Activated CD8-positive, alpha-beta memory T cell treated with anti-CD3 and anti-CD28 coated beads for 1 hour (primary cell): Measurements from ENCODE around the gene UBR2.
"Not testable (repeated sequence)": the region's sequence is repeated elsewhere in the genome, so short reads cannot be mapped to it uniquely, and the experiment has no call there.

ENCODE experiments used
- DNase-seq, 2 donors: peaks; one replicate each; pipeline ENCODE4 v3.0.0-alpha.2; 2020; ENCODE audit warnings: low read depth in 1 of 2; ENCODE audit errors: extremely low read depth in 1 of 2

Gene UBR2

GRCh38 chr6:42552380-42552779 lies 11.4 kb upstream of the UBR2 start:
- no peak for DNase-seq

DNA sequence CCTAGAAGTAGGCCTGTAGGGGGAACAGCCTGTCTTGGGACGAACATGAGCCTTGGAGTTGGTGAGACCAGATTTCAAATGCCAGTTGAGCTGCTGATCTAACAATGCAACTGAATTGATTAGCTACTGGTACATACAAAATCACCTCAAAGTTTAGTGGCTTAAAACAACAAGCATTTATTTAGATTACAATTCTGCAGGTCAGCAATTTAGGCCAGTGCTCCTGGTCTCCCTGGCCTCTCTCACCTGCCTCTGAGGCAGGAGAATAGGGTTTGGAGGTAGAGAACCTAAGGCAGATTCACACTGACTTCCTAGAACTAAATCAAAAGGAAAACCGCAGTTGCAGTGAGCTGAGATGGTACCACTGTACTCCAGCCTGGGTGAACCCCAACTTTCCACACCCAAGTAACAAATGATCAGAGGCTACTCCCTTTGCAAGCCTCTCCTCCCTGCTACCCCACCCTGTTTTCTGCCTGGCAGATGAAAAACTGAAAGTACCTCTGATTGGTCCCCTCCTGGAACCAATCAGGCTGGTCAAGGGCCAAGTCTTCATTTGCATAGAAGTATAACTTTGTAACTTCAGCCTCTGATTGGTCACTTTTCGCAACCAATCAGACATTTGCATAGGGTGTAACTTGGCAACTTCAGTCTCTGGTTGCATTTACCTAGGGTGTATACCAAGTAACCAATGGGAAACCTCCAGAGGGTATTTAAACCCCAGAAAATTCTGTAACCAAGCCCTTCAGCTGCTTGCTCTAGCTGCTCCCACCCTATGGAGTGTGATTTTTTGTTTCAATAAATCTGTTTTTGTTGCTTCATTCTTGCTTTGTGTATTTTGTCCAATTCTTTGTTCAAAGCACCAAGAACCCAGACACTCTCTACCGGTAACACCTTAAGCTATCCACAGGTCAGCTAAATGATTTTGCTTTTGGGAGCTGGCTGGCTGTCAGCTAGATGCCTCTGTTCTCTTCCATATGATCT lies 8.1 kb upstream of the UBR2 start:
- DNase-seq = no peak

DNA sequence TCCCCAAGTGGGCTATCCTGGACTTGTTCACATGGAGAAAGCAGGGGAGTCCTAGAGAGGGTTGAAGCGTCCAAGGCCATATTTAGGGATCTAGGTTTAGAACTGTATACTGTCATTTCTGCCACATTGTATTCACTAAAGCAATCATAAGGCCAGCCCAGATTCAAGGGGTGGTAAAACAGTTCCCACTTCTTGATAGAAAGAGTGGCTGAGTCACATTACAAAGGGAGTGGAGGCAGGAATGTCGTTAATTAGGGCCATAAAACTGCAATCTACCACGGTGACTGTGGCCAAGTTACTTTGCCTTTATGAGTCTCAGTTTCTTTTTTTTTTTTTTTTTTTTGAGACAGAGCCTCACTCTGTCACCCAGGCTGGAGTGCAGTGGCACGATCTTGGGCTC lies 7.4 kb upstream of the UBR2 start:
- no peak for DNase-seq

DNA sequence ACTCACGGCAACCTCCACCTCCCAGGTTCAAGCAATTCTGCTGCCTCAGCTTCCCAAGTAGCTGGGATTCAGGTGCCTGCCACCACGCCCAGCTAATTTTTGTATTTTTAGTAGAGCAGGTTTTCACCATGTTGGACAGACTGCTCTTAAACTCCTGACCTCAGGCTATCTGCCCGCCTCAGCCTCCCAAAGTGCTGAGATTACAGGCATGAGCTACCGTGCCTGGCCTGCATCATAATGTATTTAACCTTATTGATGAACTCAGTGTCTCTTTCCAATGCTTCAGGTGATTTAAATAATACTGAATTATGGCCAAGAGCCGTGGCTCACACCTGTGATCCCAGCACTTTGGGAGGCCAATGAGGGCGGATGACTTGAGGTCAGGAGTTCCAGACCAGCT lies 4.6 kb upstream of the UBR2 start:
- DNase-seq = not testable (repeated sequence)

DNA sequence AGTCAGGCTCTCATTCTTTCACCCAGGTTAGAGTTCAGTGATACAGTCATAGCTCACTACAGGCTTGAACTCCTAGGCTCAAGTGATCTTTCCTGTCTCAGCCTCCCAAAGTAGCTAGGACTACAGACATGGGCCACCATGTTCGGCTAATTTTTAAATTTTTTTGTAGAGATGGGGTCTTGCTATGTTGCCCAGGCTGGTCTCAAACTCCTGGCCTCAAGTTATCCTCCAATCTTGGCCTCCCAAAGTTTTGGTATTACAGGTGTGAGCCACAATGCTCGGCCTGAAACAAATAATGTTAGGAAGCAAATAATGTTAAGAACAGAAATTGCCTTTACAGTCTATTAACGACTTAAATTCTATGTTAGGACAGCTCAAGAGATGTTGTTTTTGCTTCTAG lies 1.8 kb upstream of the UBR2 start:
- DNase-seq = no peak

- no peak for DNase-seq
Measured at GRCh38 chr6:42562788-42563405, 932 bp upstream of the UBR2 start.

- DNase-seq = no peak
Measured at GRCh38 chr6:42564506-42564825, 637 bp downstream of the UBR2 start.

DNA sequence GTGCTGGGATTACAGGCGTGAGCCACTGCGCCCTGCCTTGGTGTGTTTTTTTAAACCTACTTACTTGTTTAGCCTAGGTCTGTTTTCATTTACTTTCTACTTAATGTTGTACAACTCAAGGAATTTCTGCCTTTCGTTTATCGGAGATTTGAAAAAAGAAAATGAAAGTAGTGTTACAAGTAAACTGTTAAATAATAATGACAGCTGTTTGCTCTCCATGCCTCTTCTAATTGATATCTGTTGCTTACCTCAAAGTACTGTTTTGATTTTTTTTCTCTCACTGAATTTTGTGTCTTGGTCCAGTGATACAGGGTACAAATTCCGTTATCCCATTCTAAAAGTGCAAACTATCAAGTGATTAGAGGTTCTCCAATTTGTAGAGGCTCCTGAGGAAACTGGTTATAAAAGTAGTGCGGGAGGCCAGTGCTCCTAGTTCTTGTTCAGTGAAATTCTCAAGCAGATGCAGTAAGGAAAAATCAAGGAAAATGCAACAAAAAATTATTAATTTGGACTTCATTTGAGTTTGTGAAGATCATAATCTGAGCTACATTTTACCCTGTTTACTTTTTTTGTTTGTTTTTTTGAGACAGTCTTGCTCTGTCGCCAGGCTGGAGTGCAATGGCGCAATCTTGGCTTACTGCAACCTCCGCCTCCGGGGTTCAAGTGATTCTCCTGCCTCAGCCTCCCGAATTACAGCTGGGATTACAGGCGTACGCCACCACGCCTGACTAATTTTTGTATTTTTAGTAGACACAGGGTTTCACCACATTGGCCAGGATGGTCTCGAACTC lies 2.2 kb downstream of the UBR2 start:
- no peak for DNase-seq

DNA sequence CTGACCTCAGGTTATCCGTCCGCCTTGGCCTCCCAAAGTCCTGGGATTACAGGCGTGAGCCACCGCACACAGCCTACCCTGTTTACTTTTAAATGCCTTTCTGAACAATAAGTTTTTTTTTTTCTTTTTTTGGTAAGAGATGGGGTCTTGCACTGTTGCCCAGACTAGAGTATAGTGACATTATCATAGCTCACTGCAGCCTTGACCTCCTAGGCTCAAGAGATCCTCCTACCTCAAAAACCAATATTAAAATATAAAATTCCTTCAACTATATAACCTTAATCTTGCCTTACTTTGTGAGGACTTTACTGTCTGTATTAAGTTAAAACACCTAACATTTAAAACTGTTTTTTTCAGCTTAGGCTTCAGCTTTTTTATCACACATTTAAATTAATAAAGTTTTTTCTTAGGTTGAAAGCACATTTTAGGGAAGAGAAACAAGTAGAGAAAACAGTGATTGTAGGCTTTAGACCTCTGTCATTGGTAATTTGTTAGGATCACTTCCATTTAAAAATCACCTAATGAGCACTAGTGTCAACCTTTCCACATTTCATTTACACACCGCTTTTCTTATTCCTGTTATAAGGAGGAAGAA lies 2.9 kb downstream of the UBR2 start:
- DNase-seq = no peak

DNA sequence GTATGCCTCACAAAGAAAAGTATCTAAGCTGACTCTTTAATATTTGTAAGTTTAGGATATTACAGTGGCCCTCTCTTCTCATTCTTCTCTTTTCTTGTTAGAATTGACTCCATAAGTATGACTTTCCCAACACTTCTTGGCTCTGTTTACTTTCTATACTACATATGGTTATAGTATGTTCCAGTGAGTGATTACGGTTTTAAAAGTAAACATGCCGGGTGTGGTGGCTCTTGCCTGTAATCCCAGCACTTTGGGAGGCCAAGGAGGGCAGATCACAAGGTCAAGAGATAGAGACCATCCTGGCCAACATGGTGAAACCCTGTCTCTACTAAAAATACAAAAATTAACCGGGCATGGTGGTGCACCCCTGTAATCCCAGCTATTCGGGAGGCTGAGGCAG lies 3.4 kb downstream of the UBR2 start:
- not testable (repeated sequence) for DNase-seq

- no peak for DNase-seq
Measured at GRCh38 chr6:42569102-42570028, 5.5 kb downstream of the UBR2 start.

GRCh38 chr6:42571611-42572342 lies 7.9 kb downstream of the UBR2 start:
- no peak for DNase-seq

GRCh38 chr6:42572523-42572922 lies 8.7 kb downstream of the UBR2 start:
- DNase-seq = no peak

DNA sequence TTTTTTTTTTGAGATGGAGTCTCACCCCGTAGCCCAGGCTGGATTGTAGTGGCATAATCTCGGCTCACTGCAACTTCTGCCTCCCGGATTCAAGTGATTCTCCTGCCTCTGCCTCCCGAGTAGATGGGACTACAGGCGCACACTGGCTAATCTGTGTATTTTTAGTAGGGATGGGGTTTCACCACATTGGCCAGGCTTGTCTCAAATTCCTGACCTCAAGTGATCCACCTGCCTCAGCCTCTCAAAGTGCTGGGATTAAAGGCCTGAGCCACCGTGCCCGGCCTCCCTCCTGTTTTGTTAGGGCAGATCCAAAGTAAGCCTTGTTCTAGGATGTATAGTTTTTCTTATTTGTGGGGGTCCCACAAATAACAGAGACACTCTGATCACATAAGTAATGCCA lies 12.7 kb downstream of the UBR2 start:
- DNase-seq = not testable (repeated sequence)

- DNase-seq = no peak
Measured at GRCh38 chr6:42598300-42598699, 34.5 kb downstream of the UBR2 start.

GRCh38 chr6:42599558-42599957 lies 35.7 kb downstream of the UBR2 start:
- no peak for DNase-seq

GRCh38 chr6:42604150-42604549 lies 40.3 kb downstream of the UBR2 start:
- DNase-seq = no peak

DNA sequence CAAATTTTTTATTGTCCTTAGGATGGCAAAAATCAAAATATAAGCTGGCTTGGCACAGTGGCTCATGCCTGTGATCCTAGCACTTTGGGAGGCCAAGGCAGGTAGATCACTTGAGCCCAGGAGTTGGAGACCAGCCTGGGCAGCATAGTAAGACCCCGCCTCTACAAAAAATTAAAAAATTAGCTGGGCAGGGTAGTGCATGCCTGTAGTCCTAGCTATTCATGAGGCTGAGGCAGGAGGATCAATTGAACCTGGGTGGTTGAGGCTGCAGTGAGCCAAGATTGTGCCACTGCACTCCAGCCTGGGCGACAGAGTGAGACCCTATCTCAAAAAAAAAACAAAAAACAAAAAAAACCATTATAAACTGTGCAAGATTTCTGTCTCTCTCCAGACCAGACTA lies 40.9 kb downstream of the UBR2 start:
- DNase-seq = not testable (repeated sequence)

GRCh38 chr6:42610416-42610815 lies 46.6 kb downstream of the UBR2 start:
- DNase-seq = no peak
